Measurements from ENCODE around the gene HMHB1.

HMHB1 gene

DNA sequence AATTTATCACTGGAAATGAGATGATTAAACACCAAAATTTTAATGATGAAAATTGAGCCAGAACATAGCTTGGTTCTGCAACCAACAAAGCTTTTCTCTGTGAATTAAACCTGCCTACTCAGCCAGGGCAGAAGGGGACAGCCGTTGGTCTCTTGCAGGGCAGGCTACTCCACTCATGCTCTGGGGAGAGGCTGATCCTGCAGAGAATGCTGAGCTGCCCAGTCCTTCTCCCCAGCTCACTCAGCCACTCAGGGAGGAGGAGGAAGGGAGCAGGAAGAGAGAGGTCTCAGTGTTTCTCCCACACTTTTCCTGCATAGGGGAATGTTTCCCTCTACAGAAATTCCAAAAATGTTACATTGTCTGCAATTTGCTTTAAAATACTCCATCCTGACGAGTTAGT, 40.4 kb upstream of the HMHB1 start:
- TF ChIP-seq, protein P1, sequence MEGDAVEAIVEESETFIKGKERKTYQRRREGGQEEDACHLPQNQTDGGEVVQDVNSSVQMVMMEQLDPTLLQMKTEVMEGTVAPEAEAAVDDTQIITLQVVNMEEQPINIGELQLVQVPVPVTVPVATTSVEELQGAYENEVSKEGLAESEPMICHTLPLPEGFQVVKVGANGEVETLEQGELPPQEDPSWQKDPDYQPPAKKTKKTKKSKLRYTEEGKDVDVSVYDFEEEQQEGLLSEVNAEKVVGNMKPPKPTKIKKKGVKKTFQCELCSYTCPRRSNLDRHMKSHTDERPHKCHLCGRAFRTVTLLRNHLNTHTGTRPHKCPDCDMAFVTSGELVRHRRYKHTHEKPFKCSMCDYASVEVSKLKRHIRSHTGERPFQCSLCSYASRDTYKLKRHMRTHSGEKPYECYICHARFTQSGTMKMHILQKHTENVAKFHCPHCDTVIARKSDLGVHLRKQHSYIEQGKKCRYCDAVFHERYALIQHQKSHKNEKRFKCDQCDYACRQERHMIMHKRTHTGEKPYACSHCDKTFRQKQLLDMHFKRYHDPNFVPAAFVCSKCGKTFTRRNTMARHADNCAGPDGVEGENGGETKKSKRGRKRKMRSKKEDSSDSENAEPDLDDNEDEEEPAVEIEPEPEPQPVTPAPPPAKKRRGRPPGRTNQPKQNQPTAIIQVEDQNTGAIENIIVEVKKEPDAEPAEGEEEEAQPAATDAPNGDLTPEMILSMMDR (IDR thresholded peaks at IDR 0.05; ENCODE audit: insufficient read depth, low read depth, low read length, missing control alignments) = no peak
- DNase-seq (ENCODE audit: low read depth) = no peak
- H3K4me3 ChIP-seq (ENCODE audit: low read depth, low read length) = no peak overlapping the region

DNA sequence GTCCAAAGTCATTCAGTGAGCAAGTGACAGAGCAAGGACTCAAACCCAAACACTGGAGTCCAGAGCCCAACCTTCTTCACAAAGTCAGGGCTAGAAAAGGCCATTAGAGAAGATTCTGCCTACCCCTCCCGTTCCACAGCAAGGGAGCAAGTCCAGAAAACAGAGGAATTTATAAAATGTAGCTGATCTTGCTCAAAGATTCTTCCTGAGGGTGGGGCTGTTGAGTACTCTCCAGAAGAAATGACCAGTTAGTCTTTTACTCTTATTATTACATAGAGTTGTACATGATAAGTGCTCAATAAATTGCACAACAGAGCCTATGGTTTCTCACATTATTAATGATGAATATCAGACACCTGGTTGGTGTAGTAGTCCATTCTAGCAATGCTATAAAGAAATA, 39.3 kb upstream of the HMHB1 start:
- TF ChIP-seq, protein P1 (IDR thresholded peaks at IDR 0.05; ENCODE audit: insufficient read depth, low read depth, low read length, missing control alignments) = no peak
- DNase-seq (ENCODE audit: low read depth) = no peak
- no peak overlapping the region for H3K4me3 ChIP-seq (ENCODE audit: low read depth, low read length)

DNA sequence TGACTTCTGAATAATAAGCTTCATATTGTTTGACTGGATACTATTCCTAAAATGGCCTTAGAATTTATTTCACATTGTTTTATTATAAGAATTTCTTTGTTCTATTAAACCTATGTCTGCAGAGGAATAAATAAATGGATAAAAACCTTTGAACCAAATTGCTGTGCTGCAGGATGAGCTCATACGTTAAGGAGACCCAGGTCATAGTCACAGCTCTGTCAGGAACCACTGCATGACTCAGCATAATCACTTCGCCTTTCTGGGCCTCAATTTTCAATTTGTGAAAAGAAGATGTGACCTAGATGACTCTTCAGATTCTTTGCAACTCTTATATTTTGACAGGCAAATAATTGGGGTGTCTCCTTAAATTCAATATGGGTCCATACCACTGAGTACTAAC, 36.7 kb upstream of the HMHB1 start:
- TF ChIP-seq, protein P1 (IDR thresholded peaks at IDR 0.05; ENCODE audit: insufficient read depth, low read depth, low read length, missing control alignments) = no peak
- H3K4me3 ChIP-seq (ENCODE audit: low read depth, low read length) = no peak overlapping the region
- DNase-seq (ENCODE audit: low read depth) = peak; percentile 44

DNA sequence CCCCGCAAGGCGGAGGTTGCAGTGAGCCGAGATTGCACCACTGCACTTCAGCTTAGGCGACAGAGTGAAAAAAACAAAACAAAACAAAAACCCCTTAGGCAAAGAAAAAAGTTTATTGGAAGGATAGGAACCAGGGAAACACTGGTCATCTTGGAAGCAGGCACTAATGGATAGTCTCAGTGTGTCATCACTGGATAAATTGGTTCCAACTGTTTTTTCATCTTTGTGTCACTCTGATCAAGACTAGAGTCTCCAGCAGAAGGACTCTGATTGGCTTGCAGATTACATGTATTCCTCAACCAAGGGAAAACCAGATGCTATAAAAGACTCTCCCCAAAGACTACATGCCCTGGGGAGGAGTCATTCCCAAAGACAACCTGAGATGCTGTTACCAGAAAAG, 35.0 kb upstream of the HMHB1 start:
- no peak overlapping the region for H3K4me3 ChIP-seq (ENCODE audit: low read depth, low read length)
- TF ChIP-seq, protein P1 (IDR thresholded peaks at IDR 0.05; ENCODE audit: insufficient read depth, low read depth, low read length, missing control alignments) = no peak
- no peak for DNase-seq (ENCODE audit: low read depth)

DNA sequence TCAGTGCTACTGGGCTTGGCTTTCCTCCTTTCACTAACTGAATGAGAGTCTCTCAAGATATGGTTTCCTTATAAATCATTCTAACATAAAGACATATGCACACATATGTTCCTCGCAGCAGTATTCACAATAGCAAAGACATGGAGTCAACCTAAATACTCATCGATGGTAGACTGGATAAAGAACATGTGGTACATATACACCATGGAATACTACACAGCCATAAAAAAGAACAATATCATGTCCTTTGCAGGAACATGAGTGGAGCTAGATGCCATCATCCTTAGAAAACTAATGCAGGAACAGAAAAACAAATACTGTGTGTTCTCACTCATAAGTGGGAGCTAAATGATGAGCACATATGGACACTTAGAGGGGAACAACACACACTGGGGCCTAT, 32.5 kb upstream of the HMHB1 start:
- H3K4me3 ChIP-seq (ENCODE audit: low read depth, low read length) = no peak overlapping the region
- no peak for DNase-seq (ENCODE audit: low read depth)
- TF ChIP-seq, protein P1 (IDR thresholded peaks at IDR 0.05; ENCODE audit: insufficient read depth, low read depth, low read length, missing control alignments) = no peak

DNA sequence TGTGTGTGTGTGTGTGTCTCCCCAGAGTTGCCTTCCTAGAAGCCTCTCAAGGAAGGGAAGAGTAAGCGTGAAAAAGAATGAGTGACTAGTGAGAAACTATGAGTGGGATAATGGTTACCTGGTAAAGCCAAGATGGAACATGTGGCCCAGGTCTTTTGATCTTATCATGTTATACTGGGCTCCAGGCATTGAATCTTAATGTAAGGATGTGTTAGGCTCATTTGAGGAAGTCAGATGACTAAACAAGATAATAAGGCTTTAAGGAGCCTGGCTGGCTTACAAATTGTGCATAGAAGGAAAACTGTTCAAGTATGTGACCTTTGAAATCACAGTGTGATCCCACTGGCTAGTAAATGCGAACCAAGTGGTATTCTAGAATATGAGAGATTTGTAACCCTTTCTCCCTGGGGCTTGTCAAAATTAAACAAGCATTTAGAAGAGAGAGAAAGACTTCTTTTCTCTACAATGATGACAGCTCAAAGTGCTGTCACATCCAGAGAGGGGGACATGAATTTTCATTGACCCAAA, 29.9 kb upstream of the HMHB1 start:
- no peak for DNase-seq (ENCODE audit: low read depth)
- H3K4me3 ChIP-seq (ENCODE audit: low read depth, low read length) = no peak overlapping the region
- TF ChIP-seq, protein P1 (IDR thresholded peaks at IDR 0.05; ENCODE audit: insufficient read depth, low read depth, low read length, missing control alignments) = no peak
